ENCODE data around the gene AGMO. TPM values are rescaled to one million over a fixed set of nuclear protein-coding genes. Genes with fewer than 3 reads are reported as not detected.

AGMO gene
- total RNA-seq, 2 donors from 2014 or later, result 1.9 TPM; not detected in 1

DNA sequence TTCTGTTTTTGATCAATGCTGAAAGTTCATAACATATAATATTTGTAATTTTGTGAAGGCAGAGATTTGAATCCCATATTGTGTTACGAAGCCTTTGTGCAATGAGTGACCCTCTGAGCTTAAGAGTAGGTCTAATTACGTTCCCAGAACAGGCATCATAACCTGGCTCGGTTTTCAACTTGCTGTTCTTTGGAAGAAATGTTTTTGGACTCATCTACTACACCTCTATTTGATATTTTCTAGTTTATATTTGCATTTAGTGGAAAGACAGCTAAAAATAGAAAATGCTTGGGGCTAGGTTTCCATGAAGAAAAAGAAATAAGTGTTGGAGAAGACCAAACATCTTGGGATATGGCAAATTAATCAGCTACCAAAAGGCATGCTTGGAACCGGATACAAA lies 234.8 kb downstream of the AGMO start:
- H3K9me3 ChIP-seq (ENCODE audit: control insufficient read depth, low read length), result peaks cover 7% of the 10 kb centered on the region
- no peak overlapping the region for H3K27ac Mint-ChIP-seq
- TF ChIP-seq CTCF (conservative IDR thresholded peaks at IDR 0.05), result no peak
- no peaks in the 10 kb centered on the region for H3K36me3 ChIP-seq (ENCODE audit: control insufficient read depth, insufficient read depth, low read length)
- no peaks in the 10 kb centered on the region for H3K27me3 Mint-ChIP-seq (ENCODE audit: insufficient read depth)
- no peaks in the 10 kb centered on the region for H3K4me1 ChIP-seq (ENCODE audit: control insufficient read depth, insufficient read depth, low read length)
- H3K27me3 ChIP-seq (ENCODE audit: control insufficient read depth, insufficient read depth, low read length, poor library complexity, severe bottlenecking), result no peaks in the 10 kb centered on the region
- no peak overlapping the region for H3K27ac ChIP-seq (ENCODE audit: low read depth, low read length)
- no peak for DNase-seq
- peaks cover 8% of the 10 kb centered on the region for H3K9me3 Mint-ChIP-seq
- H3K4me1 Mint-ChIP-seq, result peaks cover 1% of the 10 kb centered on the region
- H3K9ac ChIP-seq (ENCODE audit: extremely low read depth, low read length, poor library complexity, severe bottlenecking), result no peak overlapping the region
- no peak overlapping the region for H3K4me3 ChIP-seq (ENCODE audit: low read length)
- H3K4me3 Mint-ChIP-seq, result no peak overlapping the region
- WGBS, 2 experiments (ENCODE audit: insufficient coverage in 1 of 2, insufficient read length in 1 of 2), result 99 to 100% methylated on average over 1 to 4 of the region's 4 CpGs
- no peaks in the 10 kb centered on the region for H3K36me3 Mint-ChIP-seq (ENCODE audit: low read depth)

- no peak overlapping the region for H3K27ac Mint-ChIP-seq
- peak; percentile 82 for TF ChIP-seq CTCF (conservative IDR thresholded peaks at IDR 0.05)
- H3K4me1 ChIP-seq (ENCODE audit: control insufficient read depth, insufficient read depth, low read length), result peaks cover 3% of the 10 kb centered on the region
- H3K27me3 Mint-ChIP-seq (ENCODE audit: insufficient read depth), result no peaks in the 10 kb centered on the region
- H3K36me3 Mint-ChIP-seq (ENCODE audit: low read depth), result no peaks in the 10 kb centered on the region
- H3K9me3 Mint-ChIP-seq, result peaks cover 8% of the 10 kb centered on the region
- H3K4me3 ChIP-seq (ENCODE audit: low read length), result no peak overlapping the region
- peaks cover 7% of the 10 kb centered on the region for H3K9me3 ChIP-seq (ENCODE audit: control insufficient read depth, low read length)
- no peak overlapping the region for H3K4me3 Mint-ChIP-seq
- H3K9ac ChIP-seq (ENCODE audit: extremely low read depth, low read length, poor library complexity, severe bottlenecking), result no peak overlapping the region
- no peaks in the 10 kb centered on the region for H3K36me3 ChIP-seq (ENCODE audit: control insufficient read depth, insufficient read depth, low read length)
- no peaks in the 10 kb centered on the region for H3K27me3 ChIP-seq (ENCODE audit: control insufficient read depth, insufficient read depth, low read length, poor library complexity, severe bottlenecking)
- no peak overlapping the region for H3K27ac ChIP-seq (ENCODE audit: low read depth, low read length)
- 94 to 100% methylated on average over 1 to 2 of the region's 3 CpGs for WGBS, 2 experiments (ENCODE audit: insufficient coverage in 1 of 2, insufficient read length in 1 of 2)
- DNase-seq, result no peak
- peaks cover 7% of the 10 kb centered on the region for H3K4me1 Mint-ChIP-seq
Observed at GRCh38 chr7:15326044-15326644, 235.7 kb downstream of the AGMO start.

- Mint-ChIP-seq H3K4me1 (peaks cover 10% of the 10 kb centered on the region), H3K27ac (no peak overlapping the region), H3K27me3 (ENCODE audit: insufficient read depth) (no peaks in the 10 kb centered on the region), H3K36me3 (ENCODE audit: low read depth) (no peaks in the 10 kb centered on the region), H3K9me3 (peaks cover 8% of the 10 kb centered on the region), H3K4me3 (no peak overlapping the region)
- Histone ChIP-seq H3K4me1 (ENCODE audit: control insufficient read depth, insufficient read depth, low read length) (peaks cover 6% of the 10 kb centered on the region), H3K9me3 (ENCODE audit: control insufficient read depth, low read length) (peaks cover 7% of the 10 kb centered on the region), H3K27me3 (ENCODE audit: control insufficient read depth, insufficient read depth, low read length, poor library complexity, severe bottlenecking) (no peaks in the 10 kb centered on the region), H3K36me3 (ENCODE audit: control insufficient read depth, insufficient read depth, low read length) (no peaks in the 10 kb centered on the region), H3K9ac (ENCODE audit: extremely low read depth, low read length, poor library complexity, severe bottlenecking) (no peak overlapping the region), H3K27ac (ENCODE audit: low read depth, low read length) (no peak overlapping the region), H3K4me3 (ENCODE audit: low read length) (no peak overlapping the region)
- no peak for TF ChIP-seq CTCF (conservative IDR thresholded peaks at IDR 0.05)
- 92 to 93% methylated on average over 2 to 6 of the region's 6 CpGs for WGBS, 2 experiments (ENCODE audit: insufficient coverage in 1 of 2, insufficient read length in 1 of 2)
- no peak for DNase-seq
Observed at GRCh38 chr7:15323550-15323949, 238.3 kb downstream of the AGMO start.

All from endodermal cell (in vitro differentiated cells).